ENCODE results near the gene GCNT4.
"Not testable (repeated sequence)": the region's sequence is repeated elsewhere in the genome, so short reads cannot be mapped to it uniquely, and the experiment has no call there.

Gene GCNT4, protein sequence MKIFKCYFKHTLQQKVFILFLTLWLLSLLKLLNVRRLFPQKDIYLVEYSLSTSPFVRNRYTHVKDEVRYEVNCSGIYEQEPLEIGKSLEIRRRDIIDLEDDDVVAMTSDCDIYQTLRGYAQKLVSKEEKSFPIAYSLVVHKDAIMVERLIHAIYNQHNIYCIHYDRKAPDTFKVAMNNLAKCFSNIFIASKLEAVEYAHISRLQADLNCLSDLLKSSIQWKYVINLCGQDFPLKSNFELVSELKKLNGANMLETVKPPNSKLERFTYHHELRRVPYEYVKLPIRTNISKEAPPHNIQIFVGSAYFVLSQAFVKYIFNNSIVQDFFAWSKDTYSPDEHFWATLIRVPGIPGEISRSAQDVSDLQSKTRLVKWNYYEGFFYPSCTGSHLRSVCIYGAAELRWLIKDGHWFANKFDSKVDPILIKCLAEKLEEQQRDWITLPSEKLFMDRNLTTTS

DNA sequence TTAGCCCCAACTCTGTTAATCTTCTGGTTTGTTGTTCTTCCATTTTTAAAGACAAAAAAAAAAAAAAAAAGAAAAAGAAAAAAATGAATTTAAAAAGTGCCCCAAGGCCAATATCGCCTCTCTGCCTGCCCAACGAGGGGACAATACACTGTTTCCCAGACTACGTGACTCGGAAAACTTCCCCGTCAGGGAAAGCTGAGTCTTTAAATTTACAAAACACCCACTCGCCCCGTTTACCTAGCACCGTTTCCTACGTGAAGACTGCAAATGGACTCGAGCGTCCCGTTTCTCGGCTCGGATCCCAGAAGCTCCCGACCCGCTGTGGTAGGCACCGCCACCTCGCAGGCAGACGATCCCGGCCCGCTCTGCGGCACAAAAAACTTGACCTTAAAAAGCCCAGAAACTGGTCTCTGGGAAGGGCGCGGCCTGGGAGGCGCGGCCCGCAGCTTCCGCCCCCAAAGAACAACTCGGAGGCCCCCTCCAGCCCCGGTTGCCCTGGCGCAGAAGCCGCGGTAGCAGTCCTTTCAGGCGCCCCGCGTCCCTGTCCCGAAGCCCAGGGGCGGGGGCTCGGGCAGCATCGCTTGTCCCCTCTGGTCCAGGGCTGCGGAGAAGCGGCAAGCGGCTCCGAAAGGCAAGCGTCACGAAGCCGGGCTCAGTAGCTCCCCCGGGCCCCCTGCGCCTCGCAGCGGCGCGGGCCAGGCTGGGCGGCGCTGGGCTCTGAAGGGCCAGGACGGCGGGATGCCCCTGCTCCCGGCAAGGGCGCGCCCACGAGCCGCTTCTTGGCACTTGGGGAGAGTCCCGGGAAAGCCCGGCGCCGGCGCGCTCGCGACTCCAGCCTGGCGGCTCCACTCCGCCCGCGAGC, at the start of gene GCNT4:
Gene GCNT4, minus strand, starts transcription at position 367 of the 862 bp plus-strand sequence. CDS start 22,521 bp downstream, outside the sequence.
- H3K4me3 Mint-ChIP-seq = peak within 1 kb of the TSS; percentile 76
- no peaks in the 10 kb centered on the region for H3K27me3 Mint-ChIP-seq
- no peaks in the 10 kb centered on the region for H3K9me3 Mint-ChIP-seq
- peak in 1 of 2 donors; percentile 25 for DNase-seq (ENCODE audit: low spot score in 2 of 2)
- peak; percentile 11 for ATAC-seq (replicated peaks; ENCODE audit: extremely low read depth, poor library complexity, severe bottlenecking)
- peak within 1 kb of the TSS; percentile 87 for H3K27ac Mint-ChIP-seq (ENCODE audit: low read depth)
- H3K36me3 Mint-ChIP-seq (ENCODE audit: insufficient read depth) = peaks cover 11% of the 10 kb centered on the region
- peaks cover 86% of the 10 kb centered on the region for H3K4me1 Mint-ChIP-seq

DNA sequence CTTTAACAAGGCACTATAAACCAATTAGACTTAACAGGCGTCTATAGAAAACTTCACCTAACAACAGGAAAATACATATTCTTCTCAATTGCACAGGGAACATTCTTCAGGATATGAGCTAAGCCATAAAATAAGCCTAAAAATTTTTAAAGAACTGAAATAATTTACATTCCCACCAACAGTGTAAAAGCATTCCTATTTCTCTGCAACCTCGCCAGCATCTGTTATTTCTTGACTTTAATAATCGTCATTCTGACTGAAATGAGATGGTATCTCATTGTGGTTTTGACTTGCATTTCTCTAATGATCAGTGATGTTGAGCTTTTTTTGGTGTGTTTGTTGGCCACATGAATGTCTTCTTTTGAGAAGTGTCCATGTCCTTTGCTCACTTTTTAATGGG, 43.6 kb upstream of the GCNT4 start:
- not testable (repeated sequence) for H3K27ac Mint-ChIP-seq (ENCODE audit: low read depth); H3K9me3 Mint-ChIP-seq; H3K4me3 Mint-ChIP-seq; DNase-seq (ENCODE audit: low spot score in 2 of 2); H3K36me3 Mint-ChIP-seq (ENCODE audit: insufficient read depth); ATAC-seq (replicated peaks; ENCODE audit: extremely low read depth, poor library complexity, severe bottlenecking); H3K27me3 Mint-ChIP-seq; H3K4me1 Mint-ChIP-seq

DNA sequence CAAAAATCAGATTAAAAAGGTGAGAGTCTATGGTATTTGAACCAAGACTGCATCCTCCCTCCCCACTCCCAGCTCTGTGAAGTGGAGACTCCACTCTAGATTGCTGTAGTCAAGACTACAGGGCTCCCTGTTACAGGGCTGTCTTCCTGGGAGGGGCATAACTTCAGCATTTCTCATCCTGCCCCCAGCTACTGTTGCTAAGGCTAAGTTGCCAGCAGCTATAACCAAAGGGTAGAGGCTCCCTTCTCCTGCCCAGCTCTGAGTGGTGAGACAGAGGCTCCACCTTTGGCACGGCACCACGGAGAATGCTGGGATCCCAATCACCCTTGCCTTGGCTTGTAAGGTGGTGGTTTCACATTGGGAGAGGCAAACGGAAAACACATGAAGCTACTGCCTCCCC, 39.2 kb upstream of the GCNT4 start:
- Mint-ChIP-seq H3K4me1 (peaks cover 9% of the 10 kb centered on the region), H3K27ac (ENCODE audit: low read depth) (no peak overlapping the region), H3K27me3 (peaks cover 2% of the 10 kb centered on the region), H3K36me3 (ENCODE audit: insufficient read depth) (no peaks in the 10 kb centered on the region), H3K9me3 (no peaks in the 10 kb centered on the region), H3K4me3 (no peak overlapping the region)
- DNase-seq (ENCODE audit: low spot score in 2 of 2) = no peak
- ATAC-seq (replicated peaks; ENCODE audit: extremely low read depth, poor library complexity, severe bottlenecking) = no peak

DNA sequence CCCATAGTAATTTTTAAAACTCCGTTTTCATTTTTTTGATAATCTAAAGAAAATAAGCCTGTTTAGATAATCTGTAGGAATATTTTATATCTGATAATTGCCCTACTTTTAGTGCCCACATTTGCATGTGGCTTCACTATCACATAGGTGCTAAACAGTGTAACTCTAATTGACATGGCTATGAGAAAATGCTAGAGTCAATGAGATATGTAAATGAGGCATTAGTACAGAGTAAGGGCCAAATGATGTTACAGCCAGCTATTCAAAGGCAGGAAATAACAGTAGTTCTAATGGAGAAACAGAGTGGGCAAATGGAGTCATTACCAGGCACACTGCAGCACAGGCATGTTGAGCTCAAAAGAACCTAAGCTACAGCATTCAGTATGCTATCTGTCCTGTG, 37.3 kb upstream of the GCNT4 start:
- Mint-ChIP-seq H3K36me3 (ENCODE audit: insufficient read depth) (no peaks in the 10 kb centered on the region), H3K4me3 (no peak overlapping the region)
- no peak for DNase-seq (ENCODE audit: low spot score in 2 of 2)

DNA sequence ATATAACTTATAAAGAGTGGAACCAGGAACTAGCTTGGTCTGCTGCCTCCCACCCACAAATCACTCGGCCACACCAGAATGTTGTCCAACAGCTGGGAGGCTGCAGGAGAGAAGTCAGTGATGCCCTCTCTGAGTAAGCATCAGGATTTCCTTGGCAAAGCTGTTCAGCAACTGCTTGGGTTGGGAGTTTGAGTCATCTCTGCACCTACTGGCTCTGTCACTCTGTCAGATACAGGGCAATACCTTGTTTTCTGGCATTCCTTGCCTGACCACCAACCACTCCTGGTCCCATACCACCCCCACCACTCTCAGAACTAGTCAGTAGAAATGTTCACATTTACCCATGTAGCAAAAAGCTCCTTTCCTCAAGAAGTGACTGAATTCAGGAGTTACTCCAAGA, 36.8 kb upstream of the GCNT4 start:
- H3K9me3 Mint-ChIP-seq = no peaks in the 10 kb centered on the region
- H3K36me3 Mint-ChIP-seq (ENCODE audit: insufficient read depth) = no peaks in the 10 kb centered on the region
- H3K4me1 Mint-ChIP-seq = no peaks in the 10 kb centered on the region
- no peak for ATAC-seq (replicated peaks; ENCODE audit: extremely low read depth, poor library complexity, severe bottlenecking)
- no peak overlapping the region for H3K4me3 Mint-ChIP-seq
- DNase-seq (ENCODE audit: low spot score in 2 of 2) = no peak
- no peak overlapping the region for H3K27ac Mint-ChIP-seq (ENCODE audit: low read depth)
- H3K27me3 Mint-ChIP-seq = peaks cover 9% of the 10 kb centered on the region

More for the DNA sequence above, 37.3 kb upstream of the GCNT4 start:
- Mint-ChIP-seq H3K27me3 (peaks cover 9% of the 10 kb centered on the region), H3K27ac (ENCODE audit: low read depth) (no peak overlapping the region), H3K4me1 (no peaks in the 10 kb centered on the region), H3K9me3 (no peaks in the 10 kb centered on the region)
- no peak for ATAC-seq (replicated peaks; ENCODE audit: extremely low read depth, poor library complexity, severe bottlenecking)

DNA sequence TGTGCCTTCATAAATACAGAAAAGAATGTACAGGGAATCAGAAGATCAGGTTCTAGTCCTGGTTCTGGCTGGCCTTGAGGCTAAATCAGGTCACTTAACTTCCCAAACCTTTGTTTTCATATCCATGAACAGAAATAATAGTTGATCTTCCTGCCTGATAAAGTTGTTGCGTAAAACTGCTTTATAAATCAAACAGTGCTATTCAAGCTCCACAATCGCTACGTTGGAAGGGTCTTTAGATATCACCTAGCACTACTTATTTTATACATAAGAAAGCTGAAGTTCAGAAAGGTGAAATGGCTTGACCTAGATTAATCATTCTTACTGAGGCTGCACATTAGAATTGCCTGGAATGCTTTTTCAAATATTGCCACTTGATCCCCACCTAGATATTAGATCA, 36.3 kb upstream of the GCNT4 start:
- ATAC-seq (replicated peaks; ENCODE audit: extremely low read depth, poor library complexity, severe bottlenecking) = no peak
- Mint-ChIP-seq H3K27me3 (peaks cover 9% of the 10 kb centered on the region), H3K4me1 (no peaks in the 10 kb centered on the region), H3K9me3 (no peaks in the 10 kb centered on the region), H3K4me3 (no peak overlapping the region), H3K36me3 (ENCODE audit: insufficient read depth) (no peaks in the 10 kb centered on the region), H3K27ac (ENCODE audit: low read depth) (no peak overlapping the region)
- DNase-seq (ENCODE audit: low spot score in 2 of 2) = no peak

DNA sequence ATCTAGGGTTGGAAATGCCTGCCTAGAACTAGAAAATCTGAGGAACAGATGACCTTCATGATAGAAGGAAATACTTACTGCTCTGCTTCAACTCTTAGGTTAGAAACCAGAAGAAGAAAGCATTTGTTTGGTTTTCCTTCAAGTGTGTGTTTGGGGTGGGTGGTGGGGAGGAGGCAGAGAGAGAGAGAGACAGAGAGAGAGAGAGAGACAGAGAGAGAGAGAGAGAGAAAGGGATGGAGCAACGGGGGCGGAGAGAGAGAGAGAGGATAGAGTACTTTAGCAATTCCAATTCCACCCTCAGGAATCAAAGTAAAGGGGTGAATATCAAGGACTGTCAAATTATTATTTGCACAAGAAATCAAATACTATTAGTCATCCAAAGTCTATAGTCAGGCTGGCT, 29.2 kb upstream of the GCNT4 start:
- no peak for DNase-seq (ENCODE audit: low spot score in 2 of 2)
- Mint-ChIP-seq H3K9me3 (no peaks in the 10 kb centered on the region), H3K4me1 (no peaks in the 10 kb centered on the region), H3K36me3 (ENCODE audit: insufficient read depth) (no peaks in the 10 kb centered on the region), H3K27ac (ENCODE audit: low read depth) (no peak overlapping the region), H3K27me3 (peaks cover 6% of the 10 kb centered on the region), H3K4me3 (no peak overlapping the region)
- no peak for ATAC-seq (replicated peaks; ENCODE audit: extremely low read depth, poor library complexity, severe bottlenecking)

DNA sequence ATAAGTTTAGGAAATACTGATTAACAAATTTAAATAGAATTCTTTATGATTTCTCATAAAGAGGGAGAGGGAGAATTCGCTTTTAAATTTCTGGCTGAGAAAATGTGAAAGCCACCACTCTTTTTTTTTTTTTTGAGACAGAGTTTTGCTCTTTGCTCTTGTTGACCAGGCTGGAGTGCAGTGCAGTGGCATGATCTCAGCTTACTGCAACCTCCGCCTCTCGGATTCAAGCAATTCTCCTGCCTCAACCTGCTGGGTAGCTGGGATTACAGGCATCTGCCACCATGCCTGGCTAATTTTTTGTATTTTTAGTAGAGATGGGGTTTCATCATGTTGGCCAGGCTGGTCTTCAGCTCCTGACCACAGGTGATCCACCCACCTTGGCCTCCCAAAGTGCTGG, 27.0 kb upstream of the GCNT4 start:
- not testable (repeated sequence) for H3K4me1 Mint-ChIP-seq; H3K4me3 Mint-ChIP-seq; H3K9me3 Mint-ChIP-seq; H3K27ac Mint-ChIP-seq (ENCODE audit: low read depth); DNase-seq (ENCODE audit: low spot score in 2 of 2); H3K27me3 Mint-ChIP-seq; ATAC-seq (replicated peaks; ENCODE audit: extremely low read depth, poor library complexity, severe bottlenecking); H3K36me3 Mint-ChIP-seq (ENCODE audit: insufficient read depth)

DNA sequence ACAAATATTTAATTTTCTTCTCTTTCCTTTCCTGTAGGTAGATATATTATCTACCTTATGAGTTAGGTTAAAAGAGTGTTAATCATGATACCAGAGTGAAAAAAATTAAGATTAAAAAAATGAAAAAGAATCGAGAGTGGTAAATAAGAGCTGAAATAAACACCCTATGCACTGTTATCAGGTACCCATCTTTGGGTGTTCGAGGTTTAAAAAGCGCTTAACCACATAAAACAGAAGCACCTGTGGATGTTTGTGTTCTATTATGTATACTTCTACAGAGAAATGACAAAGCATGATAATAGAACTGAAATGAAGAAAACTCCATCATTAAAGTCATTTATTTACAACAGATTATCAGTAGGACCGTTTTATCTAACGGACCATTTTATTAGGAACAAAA, 25.7 kb upstream of the GCNT4 start:
- H3K4me1 Mint-ChIP-seq = no peaks in the 10 kb centered on the region
- no peak for ATAC-seq (replicated peaks; ENCODE audit: extremely low read depth, poor library complexity, severe bottlenecking)
- no peaks in the 10 kb centered on the region for H3K36me3 Mint-ChIP-seq (ENCODE audit: insufficient read depth)
- no peaks in the 10 kb centered on the region for H3K9me3 Mint-ChIP-seq
- no peak overlapping the region for H3K4me3 Mint-ChIP-seq
- no peak for DNase-seq (ENCODE audit: low spot score in 2 of 2)
- H3K27ac Mint-ChIP-seq (ENCODE audit: low read depth) = no peak overlapping the region
- H3K27me3 Mint-ChIP-seq = no peaks in the 10 kb centered on the region

DNA sequence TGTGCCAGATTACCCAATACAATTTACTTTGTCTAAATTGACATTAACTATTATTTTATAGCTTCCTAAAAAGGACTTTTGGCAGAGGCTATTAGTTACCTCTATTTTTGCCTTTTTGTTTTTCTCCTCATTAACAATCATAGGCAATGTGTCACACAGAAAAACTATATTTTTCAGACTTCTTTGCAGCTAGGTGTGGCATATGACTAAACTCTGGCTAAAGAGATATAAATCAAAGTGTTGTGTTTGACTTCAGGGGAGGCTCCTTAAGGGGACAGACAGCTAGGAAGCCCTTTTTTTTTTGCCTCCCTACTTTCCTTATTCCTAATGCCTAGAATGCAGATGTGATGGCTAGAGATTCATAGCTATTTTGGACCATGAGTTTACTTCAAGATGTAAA, 19.7 kb upstream of the GCNT4 start:
- H3K27me3 Mint-ChIP-seq = peaks cover 7% of the 10 kb centered on the region
- ATAC-seq (replicated peaks; ENCODE audit: extremely low read depth, poor library complexity, severe bottlenecking) (no peak), DNase-seq (ENCODE audit: low spot score in 2 of 2) (no peak)
- H3K4me3 Mint-ChIP-seq = no peak overlapping the region
- H3K27ac Mint-ChIP-seq (ENCODE audit: low read depth) = no peak overlapping the region
- H3K36me3 Mint-ChIP-seq (ENCODE audit: insufficient read depth) = no peaks in the 10 kb centered on the region
- H3K4me1 Mint-ChIP-seq = no peaks in the 10 kb centered on the region
- H3K9me3 Mint-ChIP-seq = no peaks in the 10 kb centered on the region

DNA sequence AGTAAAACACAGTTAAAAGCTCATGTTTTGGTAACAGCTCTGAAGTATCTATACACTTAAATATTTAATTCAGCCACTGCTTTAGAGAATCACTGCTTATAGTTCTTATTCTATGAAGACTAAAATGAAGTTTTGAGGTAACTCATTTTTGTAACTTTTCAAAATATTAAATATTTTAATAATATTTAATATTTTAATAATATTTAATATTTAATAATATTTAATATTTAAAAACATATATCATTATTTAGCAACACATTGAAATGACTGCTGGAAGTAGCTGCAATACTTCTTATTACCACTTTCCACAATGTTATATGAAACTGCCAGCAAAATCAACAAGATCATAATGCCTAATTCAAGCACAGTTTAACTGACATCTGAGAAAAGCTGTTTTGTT, 18.7 kb upstream of the GCNT4 start:
- H3K27me3 Mint-ChIP-seq = peaks cover 7% of the 10 kb centered on the region
- no peak overlapping the region for H3K27ac Mint-ChIP-seq (ENCODE audit: low read depth)
- no peaks in the 10 kb centered on the region for H3K9me3 Mint-ChIP-seq
- DNase-seq (ENCODE audit: low spot score in 2 of 2) (no peak), ATAC-seq (replicated peaks; ENCODE audit: extremely low read depth, poor library complexity, severe bottlenecking) (no peak)
- H3K4me1 Mint-ChIP-seq = no peaks in the 10 kb centered on the region
- H3K36me3 Mint-ChIP-seq (ENCODE audit: insufficient read depth) = no peaks in the 10 kb centered on the region
- H3K4me3 Mint-ChIP-seq = no peak overlapping the region

DNA sequence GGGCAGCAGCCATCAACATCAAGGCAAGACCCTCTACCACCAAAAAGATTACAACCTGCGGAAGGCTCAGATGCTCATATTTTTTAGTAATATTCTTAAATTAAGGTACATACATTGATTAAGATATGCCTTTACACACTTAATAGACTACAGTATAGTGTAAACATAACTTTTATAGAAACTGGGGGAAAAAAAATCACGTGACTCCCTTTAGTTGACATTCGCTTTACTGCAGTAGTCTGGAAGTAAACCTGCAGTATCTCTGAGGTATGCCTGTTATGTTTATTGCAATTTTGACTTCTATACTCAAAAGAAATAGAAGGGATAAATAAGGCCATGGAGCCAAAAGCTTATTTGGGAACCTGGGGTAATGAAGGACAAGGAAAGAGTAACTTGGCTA, 15.1 kb upstream of the GCNT4 start:
- Mint-ChIP-seq H3K27me3 (peaks cover 7% of the 10 kb centered on the region), H3K4me1 (no peaks in the 10 kb centered on the region), H3K9me3 (no peaks in the 10 kb centered on the region), H3K36me3 (ENCODE audit: insufficient read depth) (no peaks in the 10 kb centered on the region), H3K4me3 (no peak overlapping the region), H3K27ac (ENCODE audit: low read depth) (no peak overlapping the region)
- DNase-seq (ENCODE audit: low spot score in 2 of 2) (no peak), ATAC-seq (replicated peaks; ENCODE audit: extremely low read depth, poor library complexity, severe bottlenecking) (no peak)
